ENCODE results near the gene DONSON.
"Not testable (repeated sequence)": the region's sequence is repeated elsewhere in the genome, so short reads cannot be mapped to it uniquely, and the experiment has no call there.

DONSON gene

GRCh38 chr21:33578959-33579542, 9.4 kb downstream of the DONSON start:
- CTCF ChIA-PET = interaction anchor here (0.9 to 3.3 kb wide), 2 partner anchors 24 to 27 kb away, joined by 3 to 19 read pairs; no protein-coding TSS in a partner anchor

GRCh38 chr21:33578214-33578613, 10.3 kb downstream of the DONSON start:
- H3K4me3 ChIP-seq (ENCODE audit: low read depth, low read length) = no peak overlapping the region
- POLR2A ChIA-PET = interaction anchor here (0.7 kb wide), 1 partner anchor 13 kb away, joined by 3 read pairs; no protein-coding TSS in a partner anchor
- DNase-seq (ENCODE audit: low read depth, low spot score) = peak; percentile 37
- TF ChIP-seq, protein P1, sequence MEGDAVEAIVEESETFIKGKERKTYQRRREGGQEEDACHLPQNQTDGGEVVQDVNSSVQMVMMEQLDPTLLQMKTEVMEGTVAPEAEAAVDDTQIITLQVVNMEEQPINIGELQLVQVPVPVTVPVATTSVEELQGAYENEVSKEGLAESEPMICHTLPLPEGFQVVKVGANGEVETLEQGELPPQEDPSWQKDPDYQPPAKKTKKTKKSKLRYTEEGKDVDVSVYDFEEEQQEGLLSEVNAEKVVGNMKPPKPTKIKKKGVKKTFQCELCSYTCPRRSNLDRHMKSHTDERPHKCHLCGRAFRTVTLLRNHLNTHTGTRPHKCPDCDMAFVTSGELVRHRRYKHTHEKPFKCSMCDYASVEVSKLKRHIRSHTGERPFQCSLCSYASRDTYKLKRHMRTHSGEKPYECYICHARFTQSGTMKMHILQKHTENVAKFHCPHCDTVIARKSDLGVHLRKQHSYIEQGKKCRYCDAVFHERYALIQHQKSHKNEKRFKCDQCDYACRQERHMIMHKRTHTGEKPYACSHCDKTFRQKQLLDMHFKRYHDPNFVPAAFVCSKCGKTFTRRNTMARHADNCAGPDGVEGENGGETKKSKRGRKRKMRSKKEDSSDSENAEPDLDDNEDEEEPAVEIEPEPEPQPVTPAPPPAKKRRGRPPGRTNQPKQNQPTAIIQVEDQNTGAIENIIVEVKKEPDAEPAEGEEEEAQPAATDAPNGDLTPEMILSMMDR (IDR thresholded peaks at IDR 0.05; ENCODE audit: insufficient read depth, low read length, missing control alignments) = no peak
- CTCF ChIA-PET = interaction anchor here (0.9 to 3.3 kb wide), 2 partner anchors 25 to 28 kb away, joined by 3 to 19 read pairs; no protein-coding TSS in a partner anchor

More at GRCh38 chr21:33578959-33579542, 9.4 kb downstream of the DONSON start:
- H3K4me3 ChIP-seq (ENCODE audit: low read depth, low read length) = no peak overlapping the region
- TF ChIP-seq, protein P1 (IDR thresholded peaks at IDR 0.05; ENCODE audit: insufficient read depth, low read length, missing control alignments) = no peak
- POLR2A ChIA-PET = no interaction called here
- no peak for DNase-seq (ENCODE audit: low read depth, low spot score)

- DNase-seq (ENCODE audit: low read depth, low spot score); H3K4me3 ChIP-seq (ENCODE audit: low read depth, low read length); POLR2A ChIA-PET: not testable (repeated sequence)
- CTCF ChIA-PET = interaction anchor here (3.3 kb wide), 1 partner anchor 29 kb away, joined by 19 read pairs; no protein-coding TSS in a partner anchor
Measured at GRCh38 chr21:33576741-33577141, 11.7 kb downstream of the DONSON start.

- no peak overlapping the region for H3K4me3 ChIP-seq (ENCODE audit: low read depth, low read length)
- POLR2A ChIA-PET = no interaction called here
- DNase-seq (ENCODE audit: low read depth, low spot score) = no peak
- TF ChIP-seq, protein P1 (IDR thresholded peaks at IDR 0.05; ENCODE audit: insufficient read depth, low read length, missing control alignments) = no peak
- CTCF ChIA-PET = interaction anchor here (1.2 to 3.6 kb wide), 2 partner anchors 10 to 34 kb away, joined by 3 to 23 read pairs; no protein-coding TSS in a partner anchor
Measured at GRCh38 chr21:33572350-33572749, 16.1 kb downstream of the DONSON start.

DNA sequence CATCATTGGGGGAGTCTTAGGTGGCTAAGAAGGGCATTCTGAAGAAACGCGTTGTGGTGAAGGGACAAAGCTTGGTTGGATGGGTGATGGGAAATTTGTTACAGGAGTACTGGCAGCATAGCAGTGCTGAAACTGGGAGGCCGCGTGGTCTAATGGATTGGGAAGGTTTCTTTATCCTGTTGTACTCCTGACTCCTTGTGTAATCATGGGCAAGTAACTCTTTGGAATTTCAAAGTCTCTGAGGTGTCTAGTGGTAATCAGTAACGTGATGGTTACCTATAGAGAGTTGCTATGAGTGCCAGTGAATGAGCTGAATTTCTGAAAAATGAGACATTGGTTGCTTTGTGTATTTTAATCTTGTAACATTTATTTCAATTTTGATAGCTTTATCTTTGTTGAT, 18.5 kb downstream of the DONSON start:
- no peak overlapping the region for H3K4me3 ChIP-seq (ENCODE audit: low read depth, low read length)
- TF ChIP-seq, protein P1 (IDR thresholded peaks at IDR 0.05; ENCODE audit: insufficient read depth, low read length, missing control alignments) = no peak
- POLR2A ChIA-PET = interaction anchor here (0.6 to 0.8 kb wide), 2 partner anchors 18 to 41 kb away, joined by 3 read pairs; no protein-coding TSS in a partner anchor
- DNase-seq (ENCODE audit: low read depth, low spot score) = no peak
- CTCF ChIA-PET = interaction anchor here (1.4 to 1.5 kb wide), 2 partner anchors 13 to 36 kb away, joined by 5 to 7 read pairs; no protein-coding TSS in a partner anchor

- no peak overlapping the region for H3K4me3 ChIP-seq (ENCODE audit: low read depth, low read length)
- ChIA-PET POLR2A (no interaction called here), CTCF (interaction anchor here (4.1 kb wide), 1 partner anchor 38 kb away, joined by 21 read pairs; no protein-coding TSS in a partner anchor)
- TF ChIP-seq, protein P1 (IDR thresholded peaks at IDR 0.05; ENCODE audit: insufficient read depth, low read length, missing control alignments) = no peak
- no peak for DNase-seq (ENCODE audit: low read depth, low spot score)
Measured at GRCh38 chr21:33568448-33568847, 20.0 kb downstream of the DONSON start.
